Activated CD8-positive, alpha-beta memory T cell treated with anti-CD3 and anti-CD28 coated beads for 4 hours (primary cell): ENCODE results near the gene DYNLT2.

Experiments
- DNase-seq, 2 donors: peaks; one replicate each; pipeline ENCODE4 v3.0.0-alpha.2; 2020; ENCODE audit warnings: low read depth in 2 of 2

The DYNLT2 gene, protein sequence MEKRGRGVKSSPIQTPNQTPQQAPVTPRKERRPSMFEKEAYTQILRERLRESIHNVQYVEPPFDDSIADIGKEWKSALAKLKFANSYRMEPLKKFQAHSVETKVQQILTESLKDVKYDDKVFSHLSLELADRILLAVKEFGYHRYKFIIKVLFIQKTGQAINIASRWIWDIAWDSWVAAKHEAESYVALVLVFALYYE

DNA sequence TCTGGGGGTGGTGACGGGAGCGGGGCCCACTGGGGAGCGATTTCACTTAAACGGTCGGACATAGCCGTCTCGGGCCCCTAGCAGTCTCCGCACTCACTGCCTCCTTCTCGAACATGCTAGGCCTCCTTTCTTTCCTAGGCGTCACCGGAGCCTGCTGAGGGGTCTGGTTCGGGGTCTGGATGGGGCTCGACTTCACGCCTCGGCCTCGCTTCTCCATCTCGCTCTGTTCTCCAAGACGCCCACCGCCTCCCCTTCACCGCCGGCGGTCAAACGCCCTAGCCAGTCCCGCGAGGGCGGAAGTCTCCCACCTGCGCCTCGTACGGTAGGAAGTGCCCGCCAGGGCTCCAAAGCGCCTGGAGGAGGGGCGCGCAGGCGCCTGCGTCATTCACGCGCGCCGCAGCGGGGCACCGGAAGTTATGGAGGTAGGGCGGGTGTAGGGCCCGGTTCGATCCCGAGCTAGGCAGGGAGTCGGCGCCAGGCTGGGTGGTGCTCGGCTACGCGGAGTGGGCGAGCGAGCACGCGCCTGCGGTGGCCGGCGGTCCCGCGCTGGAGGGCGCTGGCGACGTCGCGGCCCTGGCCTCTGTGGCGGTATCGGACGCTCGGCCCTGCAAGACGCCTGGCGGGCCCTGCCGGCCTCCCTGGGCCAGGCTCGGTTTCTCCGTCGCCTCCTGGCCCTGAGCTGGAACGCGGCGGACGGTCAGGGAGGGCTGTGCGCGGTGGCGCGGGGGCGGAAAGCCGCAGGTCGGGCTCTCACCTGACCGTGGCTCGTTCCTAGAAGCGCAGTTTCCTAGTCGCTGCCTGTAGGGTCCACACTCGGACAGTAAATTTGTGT is at the start of gene DYNLT2, which contains the start of gene ERMARD:
Gene DYNLT2, minus strand, starts transcription at position 331 of the 832 bp plus-strand sequence. Its CDS starts 114 bp downstream, at position 217.
Gene ERMARD, plus strand, starts transcription at position 381 of the 832 bp plus-strand sequence. Its CDS starts 36 bp downstream, at position 417.
- DNase-seq: peak; percentile 88 to 89

DNA sequence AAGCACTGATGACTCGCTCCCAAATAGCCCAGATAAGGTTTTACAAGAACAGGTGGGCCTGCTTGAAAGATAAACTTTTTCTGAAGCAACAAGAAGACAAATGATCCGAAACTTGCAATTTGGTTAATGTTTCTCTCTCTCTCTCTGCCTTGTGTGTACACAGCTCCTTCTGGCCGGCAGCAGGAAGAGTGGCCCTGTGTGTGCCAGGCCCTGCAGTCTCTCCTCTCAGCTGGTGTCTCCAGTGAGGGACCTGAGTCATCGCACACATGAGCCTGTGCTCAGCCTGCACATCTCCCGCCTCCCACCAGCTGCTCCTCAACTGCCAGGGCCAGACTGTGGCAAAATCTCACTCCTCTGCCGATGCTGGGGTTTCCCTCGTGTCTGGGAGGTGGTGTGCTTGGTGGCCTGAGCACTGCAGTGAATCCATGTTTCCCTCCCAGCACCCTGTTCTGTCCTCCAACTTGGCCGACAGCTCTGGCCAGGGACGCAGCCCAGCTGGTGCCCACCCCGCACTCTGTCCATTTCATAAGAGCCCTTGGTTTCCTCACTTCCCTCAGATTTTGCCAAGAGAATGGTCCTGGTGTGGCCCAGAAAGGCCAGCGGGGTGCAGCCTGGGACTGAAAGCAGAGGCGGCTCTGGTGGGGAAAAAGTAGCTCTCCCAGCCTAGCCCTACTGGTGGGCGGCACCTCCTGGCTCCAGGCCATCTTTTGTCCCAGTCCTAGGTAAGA is 49.5 kb upstream of the DYNLT2 start:
- DNase-seq: no peak

DNA sequence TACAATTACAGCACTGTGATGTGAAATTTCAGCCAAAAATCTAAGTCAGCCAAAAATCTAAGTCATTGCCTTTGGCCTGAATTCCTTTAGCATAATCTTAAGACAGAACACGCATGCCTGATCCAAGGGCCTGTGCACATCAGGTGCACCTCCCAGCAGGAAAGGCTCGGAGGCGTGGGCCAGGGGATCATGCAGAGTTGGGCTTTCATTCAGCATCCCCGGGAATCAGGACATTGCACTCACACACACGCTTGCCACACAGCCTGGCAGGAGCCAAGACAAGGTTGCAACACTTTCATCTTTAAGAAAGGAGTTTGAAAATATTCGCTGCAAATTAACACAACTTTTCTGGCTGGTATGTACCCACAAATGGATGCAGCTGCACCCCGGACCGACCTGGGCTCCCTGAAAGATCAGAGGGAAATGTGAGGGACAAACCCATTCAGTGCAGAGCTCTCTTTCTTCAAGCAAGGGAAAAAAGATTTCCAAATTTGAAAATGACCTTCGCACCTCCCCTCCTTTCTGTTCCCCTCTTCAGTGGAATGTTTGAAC is 48.8 kb upstream of the DYNLT2 start:
- no peak for DNase-seq

DNA sequence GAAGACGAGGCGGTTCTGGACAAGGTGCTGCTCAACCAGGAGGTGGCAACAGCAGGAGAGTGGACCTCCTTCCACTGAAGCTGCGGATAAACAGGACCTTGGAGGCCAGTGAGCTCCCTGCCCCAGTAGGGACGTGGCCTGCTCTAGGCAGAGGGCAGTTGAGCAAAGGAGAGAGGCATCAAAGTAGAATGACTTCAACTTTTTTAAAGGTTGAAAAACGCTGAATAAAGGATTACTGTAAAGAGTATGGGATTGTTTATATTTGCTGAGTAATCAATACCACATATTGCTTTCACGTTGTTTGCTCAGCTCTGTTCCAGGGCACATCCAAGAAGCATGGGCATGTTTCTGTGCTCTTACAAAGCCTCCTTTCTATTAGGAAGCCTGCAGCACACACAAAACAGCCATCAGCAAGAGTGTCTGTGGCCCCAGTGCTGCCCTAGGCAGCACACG is 48.1 kb upstream of the DYNLT2 start:
- DNase-seq: no peak

DNA sequence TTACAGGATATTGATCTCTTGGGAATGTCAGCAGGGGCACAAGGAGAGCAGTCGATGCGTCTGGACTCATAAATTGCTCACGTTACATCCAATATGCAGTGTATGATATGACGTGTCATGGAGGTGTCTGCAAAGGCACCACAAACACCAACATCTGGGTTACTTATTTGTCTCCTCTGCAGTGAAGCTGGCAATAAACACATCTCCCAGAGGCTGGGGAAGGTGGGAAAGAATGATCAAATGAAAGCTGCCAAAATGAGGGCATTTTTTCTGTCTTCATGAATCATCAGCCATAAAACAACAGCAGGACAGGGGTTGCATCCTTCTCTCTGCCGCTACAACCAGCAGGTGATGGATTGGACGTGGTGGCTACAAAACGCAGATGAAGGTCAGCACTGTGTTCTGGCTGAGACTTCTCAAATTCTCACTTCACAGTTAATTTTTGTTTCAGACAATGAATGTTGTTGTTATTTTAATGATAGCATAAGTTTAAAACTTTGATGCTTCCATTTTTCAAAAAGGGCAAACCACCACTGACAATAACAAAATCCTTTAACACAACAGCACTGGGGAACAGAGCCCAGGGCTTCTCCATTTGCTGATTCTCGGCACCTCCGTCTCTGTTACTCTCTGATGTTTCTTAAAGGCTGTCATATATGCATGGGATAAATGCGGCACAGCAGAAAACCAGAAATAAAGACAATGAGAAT is 47.5 kb upstream of the DYNLT2 start:
- no peak for DNase-seq

DNA sequence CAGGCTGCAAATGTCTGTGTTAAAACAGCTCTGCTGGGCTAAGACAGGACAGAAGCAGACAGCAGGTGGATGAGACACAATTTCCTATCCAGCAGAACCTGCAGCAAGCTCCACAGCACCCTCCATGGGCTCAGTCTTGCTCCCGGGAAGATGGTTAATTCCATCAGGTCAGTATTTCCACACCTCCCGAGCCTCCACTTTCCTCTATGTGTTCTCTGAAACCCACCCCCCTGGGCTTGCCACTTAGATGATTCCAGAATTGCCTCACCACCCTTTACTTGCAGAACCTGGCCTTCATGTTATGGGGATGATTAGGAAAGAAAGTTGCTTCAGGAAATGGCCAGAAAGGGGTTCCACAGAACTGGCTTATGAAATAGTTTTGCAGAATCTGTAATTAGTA is 43.8 kb upstream of the DYNLT2 start:
- no peak for DNase-seq

DNA sequence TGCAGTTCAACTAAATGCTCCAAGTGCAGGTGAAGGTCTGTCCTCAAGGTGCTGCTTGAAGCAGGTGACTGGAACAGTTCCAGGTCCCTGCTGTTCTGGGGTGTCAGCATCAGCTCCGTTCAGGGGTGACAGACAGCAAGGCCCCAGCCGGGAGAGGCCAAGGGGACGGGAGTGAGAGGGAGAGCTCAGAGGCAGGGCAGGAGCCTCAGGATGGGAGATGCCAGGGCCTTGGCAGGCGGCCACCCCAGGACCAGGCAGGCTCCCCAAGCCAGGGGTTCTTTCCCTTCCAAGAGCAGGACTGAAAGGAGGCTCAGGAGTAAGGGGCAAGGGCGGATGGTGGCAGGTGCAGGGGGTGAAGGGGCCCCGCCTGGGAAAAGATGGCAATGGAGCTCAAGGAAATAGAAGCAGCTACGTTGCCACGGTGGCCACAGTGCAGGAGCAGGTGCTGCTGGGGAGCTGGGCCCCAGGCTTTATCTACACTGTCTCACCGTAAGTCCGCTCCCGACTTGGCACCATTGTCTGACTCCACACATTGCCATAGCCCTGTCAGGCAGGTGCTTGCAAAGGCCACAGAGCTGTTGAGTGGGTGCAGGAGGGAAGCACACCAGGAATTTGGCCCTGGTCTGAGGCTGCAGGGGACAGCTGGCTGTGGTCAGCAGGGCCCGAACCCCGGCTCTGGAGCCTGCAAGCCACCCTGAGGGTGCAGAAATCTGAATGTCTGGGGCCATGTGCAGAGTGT is 43.1 kb upstream of the DYNLT2 start:
- DNase-seq: no peak

DNA sequence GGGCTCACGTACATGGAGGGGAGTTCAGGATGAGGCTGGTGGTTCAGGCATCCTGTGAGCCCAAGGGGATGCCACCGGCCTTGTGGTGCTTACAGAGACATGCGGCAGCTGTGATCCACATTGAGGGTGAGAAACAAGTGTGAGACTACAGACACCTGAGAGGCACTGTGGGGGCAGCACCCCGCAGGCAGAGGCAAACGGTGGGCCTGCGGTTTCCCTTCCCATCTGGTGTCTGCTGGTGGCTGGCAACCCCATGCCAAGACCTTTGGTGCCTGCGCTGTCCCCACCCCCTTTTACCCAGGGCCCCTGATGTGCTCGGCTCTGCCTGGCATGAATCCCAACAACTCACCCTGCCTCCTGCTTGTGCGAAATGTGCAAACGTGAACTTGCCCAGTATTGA is 42.0 kb upstream of the DYNLT2 start:
- no peak for DNase-seq

DNA sequence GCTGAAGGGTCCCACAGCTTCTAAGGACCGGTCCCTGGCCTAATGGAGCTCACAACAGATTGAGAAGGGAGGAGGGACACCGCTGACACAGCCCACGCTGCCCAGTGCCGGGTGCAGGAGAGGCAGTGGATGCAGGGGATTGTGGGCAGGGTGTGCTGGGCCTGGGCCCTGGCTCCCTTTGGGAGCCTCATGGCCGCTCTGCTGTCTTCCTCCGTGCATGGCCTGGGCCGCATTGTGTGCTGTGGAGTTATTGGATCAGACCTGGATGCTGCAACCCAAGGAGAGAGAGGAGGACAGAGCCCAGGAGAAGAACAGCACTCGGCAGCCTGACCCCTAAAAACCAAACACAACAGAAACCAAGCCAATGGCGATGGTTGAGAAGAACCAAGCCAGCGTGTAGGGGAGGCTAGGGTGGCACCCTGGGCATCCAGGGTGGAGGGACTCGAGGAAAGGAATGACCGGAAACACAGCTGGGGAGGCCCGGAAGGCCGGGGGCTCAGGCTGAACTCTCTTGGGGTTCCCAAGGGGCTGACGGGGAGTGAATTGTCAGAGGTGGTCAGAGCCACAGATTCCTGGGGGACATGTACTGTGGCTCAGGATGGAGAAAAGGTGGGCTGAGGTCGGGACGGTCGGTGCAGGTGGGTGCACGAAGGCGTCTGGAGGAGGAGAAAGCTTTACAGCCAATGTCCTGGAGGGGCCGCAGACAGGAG is 41.1 kb upstream of the DYNLT2 start:
- no peak for DNase-seq

DNA sequence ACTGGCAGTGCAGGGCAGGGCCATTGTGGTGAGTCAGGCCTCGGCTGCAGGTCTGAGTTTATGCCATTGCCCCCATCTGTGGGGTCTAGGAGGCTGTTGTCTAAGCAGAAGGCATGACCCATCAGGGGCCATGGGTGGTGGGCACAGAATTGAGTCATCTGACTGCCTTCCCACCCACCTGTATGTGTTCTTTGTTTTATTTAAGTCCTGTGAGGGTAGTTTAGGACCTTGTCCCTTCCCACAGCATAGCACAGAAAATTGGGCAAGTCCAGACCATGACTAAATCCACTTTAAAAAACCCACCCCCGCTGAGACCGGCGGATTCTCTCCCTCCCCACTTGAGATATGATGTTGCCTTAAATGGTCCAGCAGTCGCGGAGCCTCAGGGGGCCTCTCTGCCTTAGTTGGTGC is 40.4 kb upstream of the DYNLT2 start:
- no peak for DNase-seq

DNA sequence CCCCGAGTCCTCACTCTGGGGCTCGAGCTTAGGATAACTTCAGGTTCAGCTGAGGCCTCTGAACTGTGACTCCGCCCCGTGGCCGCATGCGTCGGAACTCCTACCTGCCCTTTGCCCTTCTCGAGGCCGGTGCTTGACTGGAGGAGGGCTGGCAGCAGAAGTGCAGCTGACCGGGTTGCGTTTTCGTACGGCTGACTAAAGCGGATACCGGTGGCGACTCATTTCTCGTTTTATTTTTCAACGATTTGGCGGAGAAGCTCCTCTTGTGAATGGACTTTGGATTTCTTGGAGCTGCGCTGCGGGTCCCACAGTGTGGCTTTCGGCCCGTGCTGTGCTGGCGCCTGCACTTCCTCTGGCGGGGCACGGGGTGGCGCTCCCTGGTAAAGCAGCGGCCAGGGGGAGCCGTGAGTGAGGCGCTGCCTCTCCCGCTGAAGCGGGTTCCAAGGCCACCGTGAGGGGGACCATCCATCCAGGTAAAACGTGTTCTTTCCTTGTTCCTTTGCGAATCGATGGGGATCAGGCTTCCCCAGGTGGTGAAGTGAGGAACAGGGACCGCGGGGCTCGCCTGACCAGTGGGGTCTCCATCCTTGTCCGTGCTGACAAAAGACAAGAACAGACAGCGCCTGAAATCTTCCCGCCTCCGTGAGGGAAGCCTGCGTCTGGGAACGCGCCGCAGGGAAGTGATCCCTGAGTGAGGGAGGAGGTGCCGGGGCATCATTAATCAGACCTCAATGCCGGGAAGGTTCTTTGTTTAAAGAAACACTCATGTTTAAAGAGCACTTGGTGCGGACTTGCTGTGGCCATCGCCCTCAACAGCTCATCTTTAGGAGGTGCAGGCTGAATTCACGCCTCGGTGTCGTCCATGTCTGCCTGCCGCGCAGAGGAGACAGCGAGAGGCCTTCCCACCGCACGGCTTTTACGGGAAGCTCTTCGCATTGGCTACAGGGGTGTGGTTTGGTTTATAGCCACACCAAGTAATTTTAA is 38.9 kb upstream of the DYNLT2 start:
- DNase-seq: peak; percentile 23 to 39

DNA sequence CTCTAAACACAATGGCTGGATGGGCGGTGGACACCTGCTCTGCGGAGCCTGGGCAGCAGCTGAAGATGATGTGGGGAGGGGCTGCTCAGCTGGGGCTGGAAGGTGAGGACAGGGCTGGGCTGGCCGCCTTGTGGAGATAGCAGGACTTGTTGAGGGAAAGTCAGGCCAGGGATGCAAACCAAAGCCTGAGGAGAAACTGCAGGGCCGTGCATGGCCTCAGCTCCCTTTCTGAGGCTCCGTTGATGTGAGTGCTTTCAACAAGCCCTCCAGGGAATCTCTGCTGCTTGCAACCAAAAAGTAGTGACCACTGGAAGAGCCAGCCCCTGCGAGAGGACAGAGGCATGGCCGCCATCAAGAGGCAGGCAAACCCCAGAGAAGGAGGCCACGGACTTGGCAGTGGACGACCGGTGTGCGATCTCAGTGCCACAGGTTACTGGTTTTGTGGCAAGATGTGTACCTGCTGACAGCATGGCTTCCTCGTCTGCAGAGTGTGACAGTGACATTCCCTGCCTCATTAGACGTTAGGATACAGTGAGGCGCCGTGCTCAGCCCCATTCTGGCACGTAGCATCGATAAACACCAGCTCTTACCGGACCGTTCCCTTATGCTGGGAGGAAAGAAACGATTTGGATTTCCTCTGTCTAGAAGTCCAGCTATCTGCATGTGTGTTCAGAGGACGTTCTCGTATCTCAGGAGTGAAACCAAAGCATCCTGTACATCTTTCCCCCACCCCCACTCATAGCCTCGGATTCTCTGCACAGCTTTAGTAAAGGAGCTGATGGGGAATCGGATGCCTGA is 38.0 kb upstream of the DYNLT2 start:
- no peak for DNase-seq

DNA sequence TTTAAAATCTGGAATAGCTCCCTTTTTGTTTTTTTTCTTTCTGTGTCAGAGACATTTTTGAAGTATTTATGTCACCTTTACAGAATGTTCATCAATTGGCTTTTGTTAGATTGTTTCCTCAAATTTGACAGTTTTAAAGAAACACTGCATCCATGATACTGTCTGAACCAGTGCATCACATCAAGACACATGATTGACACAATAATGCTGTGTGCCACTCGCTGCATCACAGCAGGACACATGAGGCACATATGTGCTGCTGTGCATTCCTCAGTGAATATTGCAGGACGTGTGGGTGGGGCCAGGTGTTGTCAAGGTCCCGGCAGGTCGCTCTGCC is 37.4 kb upstream of the DYNLT2 start:
- no peak for DNase-seq

DNA sequence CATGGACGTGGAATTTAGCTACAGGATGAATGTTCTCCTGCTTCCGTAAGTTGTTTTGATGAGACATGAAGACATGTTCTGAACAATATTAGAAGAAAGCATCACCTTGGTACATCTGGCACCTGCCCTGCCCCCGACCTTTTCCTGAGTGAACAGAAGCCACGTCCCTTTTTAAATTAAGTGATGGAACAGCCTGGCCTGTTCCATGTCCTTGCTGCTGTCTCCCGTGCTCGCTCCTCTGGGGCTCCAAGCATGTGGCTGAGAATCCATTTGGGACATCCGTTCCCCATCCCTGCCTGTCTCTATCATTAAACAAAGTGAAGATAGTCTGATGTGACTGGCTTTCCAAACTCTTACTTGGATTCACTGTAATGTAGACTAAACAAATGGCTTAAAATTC is 36.4 kb upstream of the DYNLT2 start:
- no peak for DNase-seq

DNA sequence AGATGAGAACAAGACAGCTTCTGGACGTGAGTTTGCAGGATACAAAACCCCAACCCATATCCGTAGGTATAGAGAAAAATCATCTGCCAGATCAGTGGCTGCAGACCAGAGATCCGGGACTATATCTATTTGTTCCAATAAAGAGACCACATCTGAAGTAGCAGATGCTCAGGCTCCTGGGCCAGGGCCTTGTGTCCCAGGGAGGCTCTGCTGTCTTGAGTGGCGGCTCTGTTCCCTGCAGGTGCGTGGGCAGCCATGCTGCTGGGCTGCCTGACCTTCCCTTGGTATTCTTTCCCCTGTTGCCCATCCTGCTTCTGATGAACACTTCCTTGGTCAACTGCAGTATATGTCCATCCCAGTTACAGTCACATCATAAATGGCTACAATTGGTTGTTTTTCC is 35.0 kb upstream of the DYNLT2 start:
- no peak for DNase-seq

DNA sequence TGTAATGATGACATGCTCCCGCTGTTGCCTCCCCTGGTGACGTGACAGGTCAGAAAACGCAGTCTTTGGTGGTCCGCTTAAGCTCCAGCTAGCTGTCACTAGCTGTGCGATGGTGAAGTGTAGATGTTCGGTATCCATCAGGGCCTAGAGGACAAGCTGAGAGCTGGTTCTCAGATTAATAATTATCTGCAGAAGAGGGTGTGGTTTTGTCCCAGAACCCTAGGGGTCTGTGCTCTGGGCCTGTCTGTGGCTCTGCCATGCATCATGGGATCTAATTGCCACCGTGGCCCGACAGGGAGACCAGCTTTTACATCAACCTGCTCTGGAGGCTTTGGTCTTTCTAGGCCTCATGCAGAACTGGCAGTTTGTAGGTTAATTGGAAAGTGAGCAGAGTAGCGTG is 34.2 kb upstream of the DYNLT2 start:
- no peak for DNase-seq

DNA sequence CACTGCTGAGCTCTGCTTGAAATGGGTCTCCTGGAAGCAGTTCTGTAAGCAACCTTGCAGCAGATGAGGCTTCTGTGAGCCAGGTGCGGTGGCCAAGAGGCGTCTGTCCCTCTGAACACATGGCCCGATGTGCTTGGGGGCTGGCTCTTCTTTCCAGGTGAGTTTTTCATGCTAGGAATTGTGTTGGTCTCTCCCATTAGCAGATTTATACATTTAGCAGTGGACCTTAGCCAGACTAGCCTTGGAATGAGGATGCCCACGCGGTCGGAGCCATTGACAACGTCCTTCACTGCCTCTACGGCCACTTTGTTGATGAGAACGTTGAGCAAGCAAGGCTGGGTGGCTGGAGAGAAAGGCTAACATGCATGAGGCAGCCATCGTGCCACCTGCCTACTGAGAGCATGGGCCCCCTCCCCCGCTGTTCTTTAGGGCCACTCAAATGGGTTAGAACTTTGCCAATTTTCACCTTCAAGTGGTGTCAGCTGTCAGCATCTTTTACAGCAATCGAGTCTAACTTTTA is 33.5 kb upstream of the DYNLT2 start:
- no peak for DNase-seq
